NB4 (cell line): Measurements from ENCODE around the gene DBNDD2.

Experiments
- DNase-seq: peaks from one replicate; pipeline ENCODE4 v3.0.0; 2010; ENCODE audit warnings: low read depth
- H3K4me3 ChIP-seq: one replicate; pipeline ENCODE4 v1.5.1; 2011; ENCODE audit warnings: mild to moderate bottlenecking, low read depth, low read length, moderate library complexity
- MYC ChIP-seq: IDR thresholded peaks from 2 replicates; pipeline ENCODE4 v1.6.1; 2011; ENCODE audit warnings: low read depth, low read length
- POLR2A ChIP-seq: IDR thresholded peaks from 2 replicates; pipeline ENCODE4 v1.6.1; 2011; ENCODE audit warnings: mild to moderate bottlenecking; ENCODE audit not compliant: insufficient read length; ENCODE audit errors: extremely low read depth
- TF ChIP-seq, protein P1 (sequence below): IDR thresholded peaks from one replicate; pipeline ENCODE4 v1.5.1; 2012; ENCODE audit warnings: low read depth, low read length
- TF ChIP-seq, protein P2 (sequence below): IDR thresholded peaks from 2 replicates; pipeline ENCODE4 v1.6.1; 2011; ENCODE audit warnings: low read depth, low read length

Gene DBNDD2

DNA sequence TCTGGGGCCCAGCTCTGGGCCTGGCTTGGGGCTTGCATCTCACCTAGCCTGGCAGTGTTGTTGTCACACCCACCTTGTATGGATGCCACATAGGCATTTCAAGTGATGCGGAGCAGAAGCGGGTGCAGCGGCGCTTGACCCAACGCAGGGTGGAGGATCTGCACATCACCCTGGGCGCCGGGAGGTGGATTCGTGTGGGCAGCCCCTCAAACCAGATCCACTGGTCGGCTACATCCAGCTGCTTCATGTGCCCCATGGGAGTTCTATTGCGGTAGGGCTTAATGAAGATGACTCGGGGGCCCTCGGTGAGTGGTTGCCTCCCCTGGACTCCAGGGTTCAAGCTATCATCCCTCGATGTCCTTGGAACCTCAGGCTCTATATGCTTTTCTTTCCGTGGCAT, 33.1 kb upstream of the DBNDD2 start:
- no peak overlapping the region for H3K4me3 ChIP-seq
- peak; percentile 50 for DNase-seq
- TF ChIP-seq, protein P1, sequence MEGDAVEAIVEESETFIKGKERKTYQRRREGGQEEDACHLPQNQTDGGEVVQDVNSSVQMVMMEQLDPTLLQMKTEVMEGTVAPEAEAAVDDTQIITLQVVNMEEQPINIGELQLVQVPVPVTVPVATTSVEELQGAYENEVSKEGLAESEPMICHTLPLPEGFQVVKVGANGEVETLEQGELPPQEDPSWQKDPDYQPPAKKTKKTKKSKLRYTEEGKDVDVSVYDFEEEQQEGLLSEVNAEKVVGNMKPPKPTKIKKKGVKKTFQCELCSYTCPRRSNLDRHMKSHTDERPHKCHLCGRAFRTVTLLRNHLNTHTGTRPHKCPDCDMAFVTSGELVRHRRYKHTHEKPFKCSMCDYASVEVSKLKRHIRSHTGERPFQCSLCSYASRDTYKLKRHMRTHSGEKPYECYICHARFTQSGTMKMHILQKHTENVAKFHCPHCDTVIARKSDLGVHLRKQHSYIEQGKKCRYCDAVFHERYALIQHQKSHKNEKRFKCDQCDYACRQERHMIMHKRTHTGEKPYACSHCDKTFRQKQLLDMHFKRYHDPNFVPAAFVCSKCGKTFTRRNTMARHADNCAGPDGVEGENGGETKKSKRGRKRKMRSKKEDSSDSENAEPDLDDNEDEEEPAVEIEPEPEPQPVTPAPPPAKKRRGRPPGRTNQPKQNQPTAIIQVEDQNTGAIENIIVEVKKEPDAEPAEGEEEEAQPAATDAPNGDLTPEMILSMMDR: no peak
- no peak for TF ChIP-seq POLR2A
- TF ChIP-seq, protein P2, sequence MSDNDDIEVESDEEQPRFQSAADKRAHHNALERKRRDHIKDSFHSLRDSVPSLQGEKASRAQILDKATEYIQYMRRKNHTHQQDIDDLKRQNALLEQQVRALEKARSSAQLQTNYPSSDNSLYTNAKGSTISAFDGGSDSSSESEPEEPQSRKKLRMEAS: no peak
- TF ChIP-seq MYC: no peak

DNA sequence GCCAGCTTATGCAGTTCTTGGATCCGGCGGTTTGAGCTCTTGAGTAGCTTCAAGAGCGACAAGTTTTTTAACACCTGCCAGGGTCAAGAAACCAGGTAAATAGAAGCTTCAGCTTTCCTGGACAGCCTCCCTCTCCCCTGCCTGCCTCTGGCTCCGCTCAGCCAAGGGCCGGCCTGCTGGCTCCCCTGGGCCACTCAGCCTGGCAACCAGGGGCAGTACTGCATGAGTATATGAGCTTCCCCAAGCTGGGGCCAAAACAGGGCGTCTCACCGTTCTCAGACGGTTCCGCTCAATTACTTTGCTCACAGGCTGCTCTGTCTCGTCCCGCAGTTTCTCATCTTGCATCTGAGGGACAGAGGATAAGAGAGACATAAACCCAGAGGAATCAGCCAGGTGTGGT, 30.8 kb upstream of the DBNDD2 start:
- DNase-seq: no peak
- H3K4me3 ChIP-seq: no peak overlapping the region
- TF ChIP-seq, protein P2: no peak
- TF ChIP-seq MYC (no peak), POLR2A (no peak)
- TF ChIP-seq, protein P1: no peak

DNA sequence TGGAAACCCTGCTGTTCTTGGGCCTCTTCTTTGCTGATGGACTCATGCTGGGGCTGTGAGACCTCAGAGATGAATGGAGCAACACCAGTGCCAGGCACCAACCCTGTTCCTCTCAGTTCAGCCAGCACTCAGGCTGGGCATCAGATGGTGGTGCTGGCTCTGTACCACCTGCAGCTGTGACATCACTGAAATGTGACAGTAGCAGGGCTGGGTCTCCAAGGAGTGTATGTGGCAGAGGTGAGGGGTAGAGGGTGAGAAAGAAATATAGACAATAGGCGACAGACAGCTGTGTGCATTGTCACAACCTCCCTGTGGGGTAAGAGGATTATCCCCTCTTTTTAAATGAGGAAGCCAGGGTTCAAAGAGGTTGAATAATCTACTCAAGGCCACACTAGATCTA, 29.9 kb upstream of the DBNDD2 start, which contains the start of gene TP53TG5:
TSS of gene TP53TG5 (minus strand) at position 135 of the 400 bp plus-strand sequence. CDS start at position 46, 89 bp downstream.
- no peak for DNase-seq
- no peak within 1 kb of the TSS for H3K4me3 ChIP-seq
- TF ChIP-seq, protein P1: no peak
- no peak for TF ChIP-seq MYC
- TF ChIP-seq, protein P2: no peak
- TF ChIP-seq POLR2A: no peak

DNA sequence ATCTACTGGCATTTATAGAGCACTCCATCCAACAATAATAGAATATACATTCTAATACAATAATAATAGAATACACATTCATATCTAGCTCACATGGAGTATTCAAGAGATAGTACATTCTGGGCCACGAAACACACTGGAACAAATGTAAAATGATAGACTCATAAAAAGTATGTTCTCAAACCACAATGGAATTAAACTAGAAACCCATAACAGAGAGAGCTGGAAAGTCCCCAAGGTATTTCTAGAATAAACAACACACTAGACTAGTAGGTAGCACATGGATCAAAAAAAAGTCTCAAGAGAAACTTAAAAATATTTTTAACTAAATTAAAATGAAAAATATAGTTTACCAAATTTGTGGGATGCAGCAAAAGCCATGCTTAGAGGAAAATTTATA, 20.8 kb upstream of the DBNDD2 start:
- no peak overlapping the region for H3K4me3 ChIP-seq
- TF ChIP-seq POLR2A: no peak
- TF ChIP-seq, protein P2: no peak
- TF ChIP-seq, protein P1: no peak
- no peak for DNase-seq

DNA sequence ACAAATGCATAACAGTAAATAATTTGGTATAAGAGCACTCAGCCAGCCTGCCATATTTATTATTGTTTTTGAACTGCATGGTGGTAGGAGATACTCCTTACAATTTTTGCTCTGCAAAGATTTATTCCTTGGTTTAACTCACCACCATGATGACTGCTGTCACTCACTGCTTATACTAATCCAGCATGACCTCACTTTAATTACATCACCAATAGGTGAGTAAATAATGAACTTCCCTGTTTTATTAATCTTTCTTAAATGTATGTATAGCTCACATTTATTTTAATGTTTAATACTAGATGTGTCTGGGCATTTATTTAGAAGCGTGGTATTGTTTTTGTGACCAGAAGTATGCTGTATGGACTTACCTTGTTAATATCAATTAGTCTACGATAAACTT, 17.2 kb upstream of the DBNDD2 start:
- H3K4me3 ChIP-seq: no peak overlapping the region
- DNase-seq: no peak
- TF ChIP-seq, protein P2: no peak
- TF ChIP-seq MYC (no peak), POLR2A (no peak)
- TF ChIP-seq, protein P1: no peak

DNA sequence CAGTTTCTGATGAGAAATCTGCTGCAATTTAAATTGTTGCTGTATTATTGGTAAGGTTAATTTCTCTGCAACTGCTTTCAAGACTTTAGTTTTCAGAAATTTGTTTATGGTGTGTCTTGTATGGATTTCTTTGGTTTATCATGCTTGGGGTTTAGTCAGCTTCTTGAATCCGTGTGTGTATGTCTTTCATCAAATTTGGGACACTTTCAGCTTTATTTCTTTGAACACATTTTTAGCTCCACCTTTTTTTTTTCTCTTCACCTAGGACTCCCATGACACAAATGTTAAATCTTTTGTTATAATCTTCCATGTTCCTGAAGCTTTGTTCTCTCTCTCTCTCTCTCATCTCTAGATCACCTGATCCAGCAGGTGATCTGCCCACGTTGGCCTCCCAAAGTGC, 16.5 kb upstream of the DBNDD2 start:
- no peak for DNase-seq
- TF ChIP-seq, protein P1: no peak
- H3K4me3 ChIP-seq: no peak overlapping the region
